Measurements from ENCODE around the gene HDGF.

GRCh38 chr1:156796340-156797097, 45.0 kb upstream of the HDGF start:
- no peak for TF ChIP-seq POLR2AphosphoS5 (IDR thresholded peaks at IDR 0.05; ENCODE audit: low read depth)
- TF ChIP-seq, protein P1, sequence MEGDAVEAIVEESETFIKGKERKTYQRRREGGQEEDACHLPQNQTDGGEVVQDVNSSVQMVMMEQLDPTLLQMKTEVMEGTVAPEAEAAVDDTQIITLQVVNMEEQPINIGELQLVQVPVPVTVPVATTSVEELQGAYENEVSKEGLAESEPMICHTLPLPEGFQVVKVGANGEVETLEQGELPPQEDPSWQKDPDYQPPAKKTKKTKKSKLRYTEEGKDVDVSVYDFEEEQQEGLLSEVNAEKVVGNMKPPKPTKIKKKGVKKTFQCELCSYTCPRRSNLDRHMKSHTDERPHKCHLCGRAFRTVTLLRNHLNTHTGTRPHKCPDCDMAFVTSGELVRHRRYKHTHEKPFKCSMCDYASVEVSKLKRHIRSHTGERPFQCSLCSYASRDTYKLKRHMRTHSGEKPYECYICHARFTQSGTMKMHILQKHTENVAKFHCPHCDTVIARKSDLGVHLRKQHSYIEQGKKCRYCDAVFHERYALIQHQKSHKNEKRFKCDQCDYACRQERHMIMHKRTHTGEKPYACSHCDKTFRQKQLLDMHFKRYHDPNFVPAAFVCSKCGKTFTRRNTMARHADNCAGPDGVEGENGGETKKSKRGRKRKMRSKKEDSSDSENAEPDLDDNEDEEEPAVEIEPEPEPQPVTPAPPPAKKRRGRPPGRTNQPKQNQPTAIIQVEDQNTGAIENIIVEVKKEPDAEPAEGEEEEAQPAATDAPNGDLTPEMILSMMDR (conservative IDR thresholded peaks at IDR 0.05; ENCODE audit: low read depth in 2 of 2) = no peak

All from GM23338 (cell line).